B cell (primary cell): ENCODE measurements around the gene ITPR3. TPM values are rescaled to one million over a fixed set of nuclear protein-coding genes. Genes with fewer than 3 reads are reported as not detected.
"Not testable (repeated sequence)": the region's sequence is repeated elsewhere in the genome, so short reads cannot be mapped to it uniquely, and the experiment has no call there.

Source experiments
- ATAC-seq: fragments of 200-7000 bp; cut with Tn5 transposase; one replicate; pipeline ENCODE4 v1.10.0; 2021; ENCODE audit warnings: low read depth, mild to moderate bottlenecking, moderate number of reproducible peaks, moderate library complexity
- CTCF ChIA-PET: fragments of 350-600 bp; sonication (Branson Sonifier 250); formaldehyde crosslinking; loops from one replicate; lab custom pipeline; 2021; ENCODE audit warnings: antibody characterized with exemption, inconsistent platforms; lab: Charles Lee
- POLR2A ChIA-PET: fragments of 350-600 bp; sonication (Branson Sonifier 250); formaldehyde crosslinking; loops from one replicate; lab custom pipeline; 2021; ENCODE audit warnings: antibody characterized with exemption; lab: Charles Lee
- DNase-seq: peaks from one replicate; pipeline ENCODE4 v3.0.0; 2013
- H2AFZ ChIP-seq: 2 replicates; pipeline ENCODE4 v1.6.1; 2012; ENCODE audit warnings: mild to moderate bottlenecking, low read depth, low read length; ENCODE audit not compliant: insufficient read depth, poor library complexity, severe bottlenecking
- H3K27ac ChIP-seq, 2 donors: 1 replicate in 1 of 2; 2 replicates in 1 of 2; pipeline ENCODE4 v1.5.1; 2012 to 2013; ENCODE audit warnings: low read length in 2 of 2, mild to moderate bottlenecking in 2 of 2, moderate library complexity in 1 of 2
- H3K27me3 ChIP-seq, 4 experiments: fragments of 200-600 bp in 1 of 4; sonication (generic) in 1 of 4; replicated peaks in 1 of 4; 1 replicate in 2 of 4; 2 replicates in 2 of 4; pipeline versions ENCODE4 v1.6.1 to v1.7.0; 2013 to 2016; ENCODE audit warnings: low read length in 3 of 4, mild to moderate bottlenecking in 2 of 4, mixed read lengths in 1 of 4, moderate library complexity in 1 of 4; ENCODE audit not compliant: insufficient read depth in 4 of 4, control insufficient read depth in 3 of 4; ENCODE audit errors: control extremely low read depth in 1 of 4
- H3K36me3 ChIP-seq, 2 experiments: replicated peaks in 1 of 2; 1 replicate in 1 of 2; 2 replicates in 1 of 2; pipeline versions ENCODE4 v1.6.1 to v1.7.1; 2013; ENCODE audit warnings: low read length in 1 of 2; ENCODE audit not compliant: insufficient read depth in 2 of 2, control insufficient read depth in 1 of 2; ENCODE audit errors: control extremely low read depth in 1 of 2, extremely low read depth in 1 of 2
- H3K4me1 ChIP-seq, 2 donors: fragments of 200-600 bp in 1 of 2; sonication (generic) in 1 of 2; 1 replicate in 1 of 2; 2 replicates in 1 of 2; pipeline versions ENCODE4 v1.5.1 to v1.6.1; 2013 to 2017; ENCODE audit warnings: low read length in 2 of 2; ENCODE audit not compliant: control insufficient read depth in 2 of 2, insufficient read depth in 2 of 2
- H3K4me2 ChIP-seq: replicated peaks from 2 replicates; pipeline ENCODE3; 2012; ENCODE audit warnings: mild to moderate bottlenecking, low read depth, low read length; ENCODE audit not compliant: poor library complexity, severe bottlenecking
- H3K4me3 ChIP-seq, 5 experiments: fragments of 200-600 bp in 1 of 5; sonication (generic) in 1 of 5; 1 replicate in 3 of 5; 2 replicates in 2 of 5; pipeline versions ENCODE4 v1.5.1 to v1.7.0; 2011 to 2016; ENCODE audit warnings: low read length in 4 of 5, mild to moderate bottlenecking in 4 of 5, low read depth in 2 of 5, control low read depth in 1 of 5, moderate library complexity in 1 of 5; ENCODE audit not compliant: insufficient read depth in 1 of 5; ENCODE audit errors: control extremely low read depth in 1 of 5, extremely low read depth in 1 of 5
- H3K79me2 ChIP-seq: fragments of 200-600 bp; sonication (generic); one replicate; pipeline ENCODE4 v1.6.0; 2016; ENCODE audit warnings: low read length; ENCODE audit not compliant: control insufficient read depth, insufficient read depth
- H3K9ac ChIP-seq: fragments of 200-600 bp; sonication (generic); 2 replicates; pipeline ENCODE4 v1.6.1; 2017; ENCODE audit warnings: mild to moderate bottlenecking, low read length, moderate library complexity
- H3K9me3 ChIP-seq, 3 donors: one replicate each; pipeline versions ENCODE4 v1.6.1 to v1.7.1; 2013; ENCODE audit warnings: low read length in 2 of 3; ENCODE audit not compliant: control insufficient read depth in 2 of 3, insufficient read depth in 1 of 3; ENCODE audit errors: control extremely low read depth in 1 of 3
- H4K20me1 ChIP-seq: 2 replicates; pipeline ENCODE4 v1.6.0; 2012; ENCODE audit warnings: mild to moderate bottlenecking, low read length; ENCODE audit not compliant: insufficient read depth, control insufficient read depth, poor library complexity, severe bottlenecking
- H3K27ac Mint-ChIP-seq: one replicate; pipeline ENCODE4 v1.8.0; 2021; ENCODE audit warnings: mixed read lengths
- H3K27me3 Mint-ChIP-seq: one replicate; pipeline ENCODE4 v1.8.0; 2021; ENCODE audit warnings: mixed read lengths
- H3K4me1 Mint-ChIP-seq: one replicate; pipeline ENCODE4 v1.8.0; 2021; ENCODE audit warnings: mixed read lengths
- H3K4me3 Mint-ChIP-seq: one replicate; pipeline ENCODE4 v1.8.0; 2021; ENCODE audit warnings: mixed read lengths
- H3K9me3 Mint-ChIP-seq: one replicate; pipeline ENCODE4 v1.8.0; 2022; ENCODE audit warnings: mixed read lengths; ENCODE audit not compliant: insufficient read depth
- CTCF ChIP-seq: fragments of 200-600 bp; IDR thresholded peaks from one replicate; pipeline ENCODE4 v1.8.0; 2022; ENCODE audit warnings: antibody characterized with exemption, mild to moderate bottlenecking
- EZH2 ChIP-seq: IDR thresholded peaks from 2 replicates; pipeline ENCODE4 v1.6.1; 2012; ENCODE audit warnings: borderline replicate concordance, low read depth, mild to moderate bottlenecking, moderate library complexity, low read length; ENCODE audit not compliant: insufficient read depth, poor library complexity, severe bottlenecking
- WGBS: methylation state at CpG from one replicate; pipeline ENCODE4 v1.1.5; 2013; ENCODE audit warnings: missing lambda C conversion rate; ENCODE audit not compliant: insufficient coverage; 5-methylcytosine and 5-hydroxymethylcytosine counted together
- intact Hi-C: fragments of 100-400 bp; cut with micrococcal nuclease; formaldehyde crosslinking; loops from one replicate; pipeline ENCODE4 v1.10.0; 2022
- polyA plus RNA-seq: library from polyadenylated mRNA; depleted of rRNA; stranded (reverse); fragments of >200 nt; gene quantifications from 2 replicates; pipeline ENCODE4 v1.2.3, GENCODE V29; 2012
- total RNA-seq, 2 donors: library from RNA; stranded (reverse); fragments of 120-200 nt in 1 of 2; gene quantifications; 1 replicate in 1 of 2; 2 replicates in 1 of 2; pipeline versions ENCODE4 v1.2.3 to v1.2.4, GENCODE V29; 2013 to 2022

ITPR3 gene
- total and polyA plus RNA-seq, 2 donors (not counting 1 experiment from before 2014, with no cell fraction given), result 61.9 to 67.6 TPM

GRCh38 chr6:33630014-33630413 lies 8.9 kb downstream of the ITPR3 start:
- Mint-ChIP-seq H3K27ac (peak overlapping the region; percentile 10), H3K4me1 (peaks cover 57% of the 10 kb centered on the region), H3K9me3 (no peaks in the 10 kb centered on the region), H3K27me3 (no peaks in the 10 kb centered on the region), H3K4me3 (no peak overlapping the region)
- Histone ChIP-seq H3K9me3 (peaks cover 0 to 9% (median 0%) of the 10 kb centered on the region in 3 donors), H3K9ac (no peak overlapping the region), H3K36me3 (peaks cover 0 to 2% of the 10 kb centered on the region in 2 experiments), H3K4me3 (no peak overlapping the region), H4K20me1 (peaks cover 41% of the 10 kb centered on the region), H3K79me2 (peaks cover 39% of the 10 kb centered on the region), H3K4me2 (no peak overlapping the region), H3K27me3 (no peaks in the 10 kb centered on the region), H3K27ac (no peak overlapping the region), H2AFZ (no peak overlapping the region), H3K4me1 (peaks cover 25 to 41% of the 10 kb centered on the region in 2 donors)
- ATAC-seq (no peak), DNase-seq (no peak)
- CTCF ChIA-PET, result interaction anchor here (1.3 kb wide), 1 partner anchor 116 kb away, joined by 4 read pairs; no protein-coding TSS in a partner anchor
- 83% methylated on average over 1 of the region's 10 CpGs for WGBS
- intact Hi-C loops, result loop anchor here (5.0 kb wide), 1 partner anchor 72 kb away; no protein-coding TSS in a partner anchor
- no peak for TF ChIP-seq EZH2
- no peak for TF ChIP-seq CTCF
- POLR2A ChIA-PET, result no interaction called here

- H3K4me1 Mint-ChIP-seq, result peaks cover 59% of the 10 kb centered on the region
- H3K79me2 ChIP-seq, result peaks cover 54% of the 10 kb centered on the region
- not testable (repeated sequence) for DNase-seq, ATAC-seq, H3K4me3 Mint-ChIP-seq, H3K27me3 ChIP-seq, H3K27ac ChIP-seq, H3K9me3 Mint-ChIP-seq, H3K4me3 ChIP-seq, H3K9me3 ChIP-seq, H3K9ac ChIP-seq, H3K27me3 Mint-ChIP-seq, H3K36me3 ChIP-seq, H2AFZ ChIP-seq, H3K4me2 ChIP-seq
- CTCF ChIA-PET, result interaction anchor here (0.8 to 2.2 kb wide), 6 partner anchors 10 to 66 kb away, joined by 3 to 12 read pairs (median 8); partner anchors contain the start of gene ITPR3
- peaks cover 55% of the 10 kb centered on the region for H4K20me1 ChIP-seq
- H3K4me1 ChIP-seq, result peaks cover 25 to 41% of the 10 kb centered on the region in 2 donors
- WGBS, result 100% methylated on average over 8 of the region's 13 CpGs
- H3K27ac Mint-ChIP-seq, result peak overlapping the region; percentile 59
- POLR2A ChIA-PET, result interaction anchor here (0.6 kb wide), 1 partner anchor 40 kb away, joined by 6 read pairs; no protein-coding TSS in a partner anchor
- intact Hi-C loops, result loop anchor here (5.0 kb wide), 1 partner anchor 71 kb away; no protein-coding TSS in a partner anchor
Measured at GRCh38 chr6:33631521-33631920, 10.4 kb downstream of the ITPR3 start.
